K562 (cell line): Measurements from ENCODE around the gene APOL4.

Experiments used
- CEBPB ChIP-seq: fragments of 450-650 bp; IDR thresholded peaks from 2 replicates; pipeline ENCODE4 v1.6.1; 2016; ENCODE audit warnings: missing genetic modification characterization, missing compliant biosample characterization
- EP300 ChIP-seq: IDR thresholded peaks from 2 replicates; pipeline ENCODE4 v1.6.1; 2012; ENCODE audit warnings: low read length, improper control_type of control experiment
- EZH2 ChIP-seq: IDR thresholded peaks from 2 replicates; pipeline ENCODE4 v1.6.1; 2012; ENCODE audit warnings: low read depth, mild to moderate bottlenecking, inconsistent platforms, low read length, borderline replicate concordance
- GABPA ChIP-seq: fragments of 200-800 bp; sonication (Bioruptor generic); conservative IDR thresholded peaks from 2 replicates; pipeline ENCODE4 v1.6.1; 2016; ENCODE audit warnings: low read depth, missing genetic modification characterization, missing compliant biosample characterization
- MTA1 ChIP-seq: fragments of 450-650 bp; IDR thresholded peaks from 2 replicates; pipeline ENCODE4 v1.6.1; 2017; ENCODE audit warnings: borderline replicate concordance
- ZBTB43 ChIP-seq: sonication (generic); formaldehyde crosslinking; IDR thresholded peaks from 2 replicates; pipeline ENCODE4 v1.8.0; 2023; ENCODE audit warnings: mild to moderate bottlenecking, missing genetic modification reagents

- TF ChIP-seq MTA1 (no peak), ZBTB43 (CRISPR knock-in tag) (no peak), EZH2 (no peak), EP300 (no peak), GABPA (tag) (no peak), CEBPB (no peak)
These were observed 35.5 kb downstream of the APOL4 start for GRCh38 chr22:36166086-36166485.
